OCI-LY3 (cell line): ENCODE results near the gene CAMK2D.

Experiments
- EZH2phosphoT487 ChIP-seq: fragments of 200-600 bp; shearing (Covaris generic); IDR thresholded peaks from 2 replicates; pipeline ENCODE4 v1.6.1; 2018; ENCODE audit warnings: antibody characterized with exemption, mixed run types, low read depth
- TF ChIP-seq, protein P1 (sequence below): fragments of 200-600, 300-600 bp; sonication (generic); IDR thresholded peaks from 2 replicates; pipeline ENCODE4 v1.5.1; 2014; ENCODE audit warnings: antibody characterized with exemption, low read length, low read depth

DNA sequence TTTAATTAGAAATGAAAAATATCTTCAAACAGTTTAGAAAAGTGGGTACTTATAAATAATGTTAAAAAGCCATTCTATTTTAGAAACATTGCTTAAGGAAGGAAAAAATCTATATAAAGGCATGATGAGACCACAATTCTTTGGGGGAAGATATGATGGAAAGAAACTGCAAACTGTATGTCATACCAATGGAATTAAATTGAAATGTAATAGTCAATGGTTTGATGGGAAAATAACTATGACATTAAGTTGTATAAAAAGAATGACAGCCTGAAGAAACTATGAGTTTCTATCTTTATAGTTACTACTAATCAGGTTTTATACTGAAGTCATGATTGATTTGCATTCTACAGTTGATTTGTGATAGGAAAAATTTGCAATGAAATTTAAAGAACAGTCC, 40.3 kb upstream of the CAMK2D start:
- TF ChIP-seq, protein P1, sequence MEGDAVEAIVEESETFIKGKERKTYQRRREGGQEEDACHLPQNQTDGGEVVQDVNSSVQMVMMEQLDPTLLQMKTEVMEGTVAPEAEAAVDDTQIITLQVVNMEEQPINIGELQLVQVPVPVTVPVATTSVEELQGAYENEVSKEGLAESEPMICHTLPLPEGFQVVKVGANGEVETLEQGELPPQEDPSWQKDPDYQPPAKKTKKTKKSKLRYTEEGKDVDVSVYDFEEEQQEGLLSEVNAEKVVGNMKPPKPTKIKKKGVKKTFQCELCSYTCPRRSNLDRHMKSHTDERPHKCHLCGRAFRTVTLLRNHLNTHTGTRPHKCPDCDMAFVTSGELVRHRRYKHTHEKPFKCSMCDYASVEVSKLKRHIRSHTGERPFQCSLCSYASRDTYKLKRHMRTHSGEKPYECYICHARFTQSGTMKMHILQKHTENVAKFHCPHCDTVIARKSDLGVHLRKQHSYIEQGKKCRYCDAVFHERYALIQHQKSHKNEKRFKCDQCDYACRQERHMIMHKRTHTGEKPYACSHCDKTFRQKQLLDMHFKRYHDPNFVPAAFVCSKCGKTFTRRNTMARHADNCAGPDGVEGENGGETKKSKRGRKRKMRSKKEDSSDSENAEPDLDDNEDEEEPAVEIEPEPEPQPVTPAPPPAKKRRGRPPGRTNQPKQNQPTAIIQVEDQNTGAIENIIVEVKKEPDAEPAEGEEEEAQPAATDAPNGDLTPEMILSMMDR = no peak
- no peak for TF ChIP-seq EZH2phosphoT487
